ENCODE data around the gene NUBP1. TPM values are rescaled to one million over a fixed set of nuclear protein-coding genes. Genes with fewer than 3 reads are reported as not detected.

The NUBP1 gene
- 41.0 to 51.3 TPM (median 44.6 TPM) in 5 replicates for total RNA-seq (2022; extraction: Qiagen RNA extraction; ENCODE audit: low read depth)

DNA sequence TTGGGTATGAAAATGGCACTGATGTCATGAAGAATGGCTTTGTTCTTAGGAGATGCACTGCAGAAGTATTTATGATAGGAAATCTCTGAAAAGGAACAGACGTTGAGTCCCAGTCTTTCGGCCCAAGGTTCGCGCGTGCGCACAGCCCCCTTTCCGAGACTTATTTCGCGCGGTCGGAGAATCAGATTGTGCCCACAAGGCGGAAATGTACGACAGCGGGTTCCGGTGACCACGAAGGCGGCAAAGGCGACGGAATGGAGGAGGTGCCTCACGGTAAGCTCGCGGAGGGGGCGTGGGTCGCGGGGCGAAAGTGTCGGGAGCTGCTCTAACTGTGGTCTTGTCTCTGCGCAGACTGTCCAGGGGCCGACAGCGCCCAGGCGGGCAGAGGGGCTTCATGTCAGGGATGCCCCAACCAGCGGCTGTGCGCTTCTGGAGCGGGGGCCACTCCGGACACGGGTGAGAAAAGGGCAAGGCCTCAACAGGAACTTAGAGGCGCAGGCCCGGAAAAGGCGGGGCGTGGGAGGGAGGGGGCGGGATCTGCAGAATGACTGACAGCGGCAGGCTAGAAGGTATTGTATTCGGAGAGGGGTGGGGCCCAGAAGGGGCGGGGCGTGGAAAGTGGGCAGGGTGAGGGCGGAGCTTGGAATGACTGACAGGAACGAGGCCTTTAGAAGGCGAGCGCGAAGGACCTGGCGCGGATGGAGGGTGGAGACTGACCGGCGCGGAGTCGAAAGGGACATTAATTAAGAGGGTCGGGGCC lies at the start of gene NUBP1:
NUBP1 (plus strand) TSS at position 233 of the 760 bp plus-strand sequence; CDS start at position 255, 22 bp downstream.

DNA sequence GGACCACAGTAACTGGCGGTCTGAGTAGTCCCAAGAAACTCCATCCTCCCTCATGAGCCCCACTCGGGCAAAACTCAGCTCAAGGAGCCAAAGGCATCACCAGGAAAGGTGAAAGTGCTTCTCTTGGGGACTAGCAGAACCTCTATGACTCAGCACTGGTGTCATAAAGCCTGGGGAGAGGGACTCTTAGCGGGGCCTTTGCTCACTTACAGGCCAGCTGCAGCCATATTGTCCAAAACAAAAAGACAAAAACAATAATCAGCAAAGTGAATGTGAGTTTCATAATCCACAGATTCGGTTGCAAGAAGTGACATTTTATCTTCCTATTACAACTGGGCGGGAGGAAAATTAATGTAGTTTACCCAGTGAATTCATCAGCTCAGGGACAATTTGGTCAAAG lies 48.8 kb upstream of the NUBP1 start, which contains the start of gene TEKT5:
TEKT5 (minus strand) TSS at position 101 of the 400 bp plus-strand sequence; CDS start at position 44, 57 bp downstream.

DNA sequence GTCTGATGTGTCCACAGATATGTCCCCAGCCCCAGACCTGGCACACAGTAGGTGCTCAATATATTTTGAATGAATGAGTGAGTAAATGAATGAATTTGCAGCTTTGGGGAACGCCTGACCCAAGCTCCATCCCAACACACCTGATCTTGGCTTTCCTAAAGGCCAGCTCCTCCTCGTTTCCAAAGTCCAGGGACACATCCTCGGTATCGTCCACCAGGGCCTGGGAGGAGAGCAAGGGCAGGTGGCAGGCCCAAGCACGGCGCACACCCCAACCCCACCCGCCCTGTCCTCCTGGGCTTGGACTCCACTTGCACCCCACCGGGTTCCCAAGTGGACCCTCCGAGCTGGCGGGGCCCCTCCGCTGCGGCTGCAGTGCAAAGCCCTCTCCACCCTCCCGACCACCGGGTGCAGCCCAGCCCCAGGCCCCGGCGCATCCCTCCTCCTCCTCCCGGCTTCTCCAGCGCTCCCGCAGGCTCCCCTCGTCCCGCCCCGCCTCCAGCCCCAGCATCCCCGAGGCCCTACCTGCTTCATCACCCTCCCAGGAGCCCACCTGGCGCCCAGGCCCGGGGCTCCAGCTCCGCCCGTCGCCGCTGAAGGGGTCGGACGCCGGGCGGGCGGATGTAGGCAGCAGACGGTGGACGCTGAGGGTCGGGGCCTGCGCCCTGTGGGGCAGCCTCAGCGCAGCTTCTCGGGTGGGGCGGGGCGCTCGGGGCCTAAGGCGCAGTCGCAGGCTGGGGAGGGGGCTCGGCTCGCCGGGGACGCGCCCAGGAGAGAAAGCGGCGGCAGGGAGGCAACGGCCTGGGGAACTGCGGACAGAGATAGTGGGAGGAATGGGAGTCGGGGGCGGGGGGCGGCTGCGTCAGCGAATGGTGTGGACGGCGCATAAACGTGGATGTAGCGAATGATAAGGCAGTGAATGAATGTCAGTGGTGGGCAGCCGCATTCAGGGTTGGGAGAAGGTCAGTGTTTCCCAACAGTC lies 74.6 kb downstream of the NUBP1 start, which contains the start of gene TVP23A:
TVP23A (minus strand) TSS at position 832 of the 979 bp plus-strand sequence; CDS start at position 531, 301 bp downstream.

Other genes with a start within 250 kb of the NUBP1 start
- 17.1 to 24.8 TPM (median 23.1 TPM) in 5 replicates for gene EMP2, start 163.2 kb upstream of the NUBP1 start, total RNA-seq (2022; extraction: Qiagen RNA extraction; ENCODE audit: low read depth)
- not detected in 5 replicates for gene TEKT5, start 48.9 kb upstream of the NUBP1 start, total RNA-seq (2022; extraction: Qiagen RNA extraction; ENCODE audit: low read depth)
- gene TVP23A, start 75.0 kb downstream of the NUBP1 start, total RNA-seq (2022; extraction: Qiagen RNA extraction; ENCODE audit: low read depth): 0.07 to 0.26 TPM (median 0.24 TPM) in 3 of 5 replicates, not detected in the others
- 0.03 to 0.08 TPM in 2 of 5 replicates, not detected in the others for gene CIITA, start 133.4 kb downstream of the NUBP1 start, total RNA-seq (2022; extraction: Qiagen RNA extraction; ENCODE audit: low read depth)
- 30.4 to 44.4 TPM (median 41.4 TPM) in 5 replicates for gene DEXI, start 198.6 kb downstream of the NUBP1 start, total RNA-seq (2022; extraction: Qiagen RNA extraction; ENCODE audit: low read depth)
- 6.9 to 8.6 TPM (median 7.6 TPM) in 5 replicates for gene CLEC16A, start 200.7 kb downstream of the NUBP1 start, total RNA-seq (2022; extraction: Qiagen RNA extraction; ENCODE audit: low read depth)